ENCODE data around the gene ZNF8. TPM values are rescaled to one million over a fixed set of nuclear protein-coding genes. Genes with fewer than 3 reads are reported as not detected.

The ZNF8 gene
- total and polyA plus RNA-seq, 10 of the 15 experiments (the other 5 are each of a cell fraction or from before 2014, with no cell fraction given), result 0.46 to 5.4 (median 2.6) TPM

DNA sequence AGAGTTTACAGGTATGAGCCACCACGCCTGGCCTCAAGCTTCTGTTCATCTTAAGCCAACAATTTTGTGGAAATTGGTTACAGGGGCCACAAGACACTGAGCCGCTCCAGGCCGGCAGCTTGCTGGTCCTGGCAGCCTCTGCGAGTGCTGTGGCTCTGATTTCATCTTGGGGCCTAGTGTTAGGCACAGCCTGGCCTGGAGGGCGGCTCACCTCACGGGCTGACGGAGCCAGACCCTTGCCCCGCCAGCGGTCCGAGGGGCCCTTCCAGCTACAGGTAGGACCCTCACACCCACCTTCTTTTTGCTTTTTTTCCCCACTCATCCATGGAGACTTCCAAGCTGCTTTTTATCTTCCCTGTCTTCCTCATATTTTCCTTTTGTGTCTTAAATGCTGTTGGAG, 41.4 kb upstream of the ZNF8 start:
- Histone ChIP-seq H3K27me3 (replicated peaks in 1 of 2; ENCODE audit: control insufficient read depth in 2 of 2, insufficient read depth in 2 of 2, low read length in 1 of 2) (no peaks in the 10 kb centered on the region), H3K9ac (ENCODE audit: control insufficient read depth, insufficient read depth, low read length) (no peak overlapping the region), H3K27ac (ENCODE audit: control insufficient read depth, insufficient read depth) (no peak overlapping the region), H3K79me2 (ENCODE audit: control insufficient read depth, insufficient read depth, low read length) (no peaks in the 10 kb centered on the region), H3K36me3 (ENCODE audit: control insufficient read depth in 2 of 2, insufficient read depth in 2 of 2, low read length in 1 of 2) (peaks cover 14 to 42% of the 10 kb centered on the region in 2 experiments), H4K20me1 (ENCODE audit: control insufficient read depth, insufficient read depth) (no peaks in the 10 kb centered on the region), H3K4me3 (no peak overlapping the region), H2AFZ (ENCODE audit: control insufficient read depth, low read depth, low read length) (no peak overlapping the region), H3K4me1 (ENCODE audit: control insufficient read depth, insufficient read depth, low read length) (no peaks in the 10 kb centered on the region), H3K9me3 (replicated peaks; ENCODE audit: control insufficient read depth, insufficient read depth, low read length) (peaks cover 38% of the 10 kb centered on the region), H3K4me2 (ENCODE audit: control insufficient read depth, insufficient read depth) (no peak overlapping the region)
- RAD21 ChIA-PET (ENCODE audit: unreplicated experiment), result no interaction called here
- SMC1A ChIA-PET (ENCODE audit: uncharacterized antibody, unreplicated experiment), result no interaction called here
- BruUV-seq (replicated peaks), result no TSS peak
- no peak for ATAC-seq
- CTCF ChIA-PET, result no interaction called here
- intact Hi-C loops (cut with micrococcal nuclease; ENCODE audit: unreplicated experiment) (no loop called here), in situ Hi-C loops (cut with MboI) (no loop called here)
- 99% methylated on average over 10 of the region's 10 CpGs for WGBS (ENCODE audit: insufficient coverage, insufficient replicate concordance, low lambda C conversion rate, missing lambda C conversion rate)
- POLR2A ChIA-PET, result no interaction called here
- no peak for FAIRE-seq
- no peak for TF ChIP-seq SMAD5 (IDR thresholded peaks at IDR 0.05; ENCODE audit: low read depth)
- TF ChIP-seq MYC (IDR thresholded peaks at IDR 0.05; ENCODE audit: insufficient read depth, insufficient read length, insufficient replicate concordance, low read length, severe bottlenecking), result no peak
- no peak for DNase-seq (ENCODE audit: low read depth, low spot score)

DNA sequence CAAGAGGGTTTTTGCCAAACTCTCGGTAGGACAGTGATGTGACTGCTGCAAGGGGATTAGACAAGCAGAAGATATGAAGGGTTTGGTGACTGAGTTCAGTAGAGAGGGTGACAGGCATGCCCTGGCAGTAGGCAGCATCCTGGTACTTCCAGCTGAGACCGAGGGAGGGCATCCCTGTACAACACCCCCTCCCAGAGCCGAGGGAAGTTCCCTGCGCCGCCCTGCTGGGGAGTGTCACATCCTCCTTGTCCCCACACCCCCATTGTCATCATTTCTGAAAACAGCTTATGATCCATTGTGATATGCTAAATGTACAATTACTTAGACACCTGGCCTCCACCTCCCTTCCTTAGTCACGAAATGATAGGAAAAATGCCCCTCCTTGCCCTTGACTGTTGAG, 35.4 kb upstream of the ZNF8 start:
- in situ Hi-C loops (cut with MboI), result no loop called here
- H3K36me3 ChIP-seq (ENCODE audit: control insufficient read depth in 2 of 2, insufficient read depth in 2 of 2, low read length in 1 of 2), result peaks cover 34 to 42% of the 10 kb centered on the region in 2 experiments
- ChIA-PET SMC1A (ENCODE audit: uncharacterized antibody, unreplicated experiment) (no interaction called here), POLR2A (no interaction called here), RAD21 (ENCODE audit: unreplicated experiment) (no interaction called here), CTCF (no interaction called here)
- no peak for DNase-seq (ENCODE audit: low read depth, low spot score)
- H3K79me2 ChIP-seq (ENCODE audit: control insufficient read depth, insufficient read depth, low read length), result no peaks in the 10 kb centered on the region
- BruUV-seq (replicated peaks), result no TSS peak
- ATAC-seq, result no peak
- intact Hi-C loops (cut with micrococcal nuclease; ENCODE audit: unreplicated experiment), result no loop called here
- H3K9me3 ChIP-seq (replicated peaks; ENCODE audit: control insufficient read depth, insufficient read depth, low read length), result peaks cover 51% of the 10 kb centered on the region; the same call in 2 of the 3 replicates
- no peak overlapping the region for H3K4me3 ChIP-seq
- H3K4me1 ChIP-seq (ENCODE audit: control insufficient read depth, insufficient read depth, low read length), result no peaks in the 10 kb centered on the region
- WGBS (ENCODE audit: insufficient coverage, insufficient replicate concordance, low lambda C conversion rate, missing lambda C conversion rate), result 99% methylated on average over 6 of the region's 6 CpGs
- no peak overlapping the region for H2AFZ ChIP-seq (ENCODE audit: control insufficient read depth, low read depth, low read length)
- no peak overlapping the region for H3K4me2 ChIP-seq (ENCODE audit: control insufficient read depth, insufficient read depth)
- H3K27me3 ChIP-seq (replicated peaks in 1 of 2; ENCODE audit: control insufficient read depth in 2 of 2, insufficient read depth in 2 of 2, low read length in 1 of 2), result no peaks in the 10 kb centered on the region
- no peak overlapping the region for H3K27ac ChIP-seq (ENCODE audit: control insufficient read depth, insufficient read depth)
- FAIRE-seq, result no peak
- H3K9ac ChIP-seq (ENCODE audit: control insufficient read depth, insufficient read depth, low read length), result no peak overlapping the region
- H4K20me1 ChIP-seq (ENCODE audit: control insufficient read depth, insufficient read depth), result no peaks in the 10 kb centered on the region
- TF ChIP-seq ZNF274 (IDR thresholded peaks at IDR 0.05; ENCODE audit: insufficient read depth, insufficient read length), result no peak
- TF ChIP-seq, protein P1, sequence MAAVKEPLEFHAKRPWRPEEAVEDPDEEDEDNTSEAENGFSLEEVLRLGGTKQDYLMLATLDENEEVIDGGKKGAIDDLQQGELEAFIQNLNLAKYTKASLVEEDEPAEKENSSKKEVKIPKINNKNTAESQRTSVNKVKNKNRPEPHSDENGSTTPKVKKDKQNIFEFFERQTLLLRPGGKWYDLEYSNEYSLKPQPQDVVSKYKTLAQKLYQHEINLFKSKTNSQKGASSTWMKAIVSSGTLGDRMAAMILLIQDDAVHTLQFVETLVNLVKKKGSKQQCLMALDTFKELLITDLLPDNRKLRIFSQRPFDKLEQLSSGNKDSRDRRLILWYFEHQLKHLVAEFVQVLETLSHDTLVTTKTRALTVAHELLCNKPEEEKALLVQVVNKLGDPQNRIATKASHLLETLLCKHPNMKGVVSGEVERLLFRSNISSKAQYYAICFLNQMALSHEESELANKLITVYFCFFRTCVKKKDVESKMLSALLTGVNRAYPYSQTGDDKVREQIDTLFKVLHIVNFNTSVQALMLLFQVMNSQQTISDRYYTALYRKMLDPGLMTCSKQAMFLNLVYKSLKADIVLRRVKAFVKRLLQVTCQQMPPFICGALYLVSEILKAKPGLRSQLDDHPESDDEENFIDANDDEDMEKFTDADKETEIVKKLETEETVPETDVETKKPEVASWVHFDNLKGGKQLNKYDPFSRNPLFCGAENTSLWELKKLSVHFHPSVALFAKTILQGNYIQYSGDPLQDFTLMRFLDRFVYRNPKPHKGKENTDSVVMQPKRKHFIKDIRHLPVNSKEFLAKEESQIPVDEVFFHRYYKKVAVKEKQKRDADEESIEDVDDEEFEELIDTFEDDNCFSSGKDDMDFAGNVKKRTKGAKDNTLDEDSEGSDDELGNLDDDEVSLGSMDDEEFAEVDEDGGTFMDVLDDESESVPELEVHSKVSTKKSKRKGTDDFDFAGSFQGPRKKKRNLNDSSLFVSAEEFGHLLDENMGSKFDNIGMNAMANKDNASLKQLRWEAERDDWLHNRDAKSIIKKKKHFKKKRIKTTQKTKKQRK (IDR thresholded peaks at IDR 0.05; ENCODE audit: low read depth, low read length), result no peak
- no peak for TF ChIP-seq RUNX3 (IDR thresholded peaks at IDR 0.05; ENCODE audit: low read length)
- no peak for TF ChIP-seq NFXL1 (IDR thresholded peaks at IDR 0.05; ENCODE audit: borderline replicate concordance)
- no peak for TF ChIP-seq SPI1 (IDR thresholded peaks at IDR 0.05; ENCODE audit: borderline replicate concordance, insufficient read depth, low read depth, low read length)
- TF ChIP-seq ZSCAN29 (IDR thresholded peaks at IDR 0.05), result no peak
- no peak for TF ChIP-seq STAT1 (conservative IDR thresholded peaks at IDR 0.05)
- TF ChIP-seq, protein P2, sequence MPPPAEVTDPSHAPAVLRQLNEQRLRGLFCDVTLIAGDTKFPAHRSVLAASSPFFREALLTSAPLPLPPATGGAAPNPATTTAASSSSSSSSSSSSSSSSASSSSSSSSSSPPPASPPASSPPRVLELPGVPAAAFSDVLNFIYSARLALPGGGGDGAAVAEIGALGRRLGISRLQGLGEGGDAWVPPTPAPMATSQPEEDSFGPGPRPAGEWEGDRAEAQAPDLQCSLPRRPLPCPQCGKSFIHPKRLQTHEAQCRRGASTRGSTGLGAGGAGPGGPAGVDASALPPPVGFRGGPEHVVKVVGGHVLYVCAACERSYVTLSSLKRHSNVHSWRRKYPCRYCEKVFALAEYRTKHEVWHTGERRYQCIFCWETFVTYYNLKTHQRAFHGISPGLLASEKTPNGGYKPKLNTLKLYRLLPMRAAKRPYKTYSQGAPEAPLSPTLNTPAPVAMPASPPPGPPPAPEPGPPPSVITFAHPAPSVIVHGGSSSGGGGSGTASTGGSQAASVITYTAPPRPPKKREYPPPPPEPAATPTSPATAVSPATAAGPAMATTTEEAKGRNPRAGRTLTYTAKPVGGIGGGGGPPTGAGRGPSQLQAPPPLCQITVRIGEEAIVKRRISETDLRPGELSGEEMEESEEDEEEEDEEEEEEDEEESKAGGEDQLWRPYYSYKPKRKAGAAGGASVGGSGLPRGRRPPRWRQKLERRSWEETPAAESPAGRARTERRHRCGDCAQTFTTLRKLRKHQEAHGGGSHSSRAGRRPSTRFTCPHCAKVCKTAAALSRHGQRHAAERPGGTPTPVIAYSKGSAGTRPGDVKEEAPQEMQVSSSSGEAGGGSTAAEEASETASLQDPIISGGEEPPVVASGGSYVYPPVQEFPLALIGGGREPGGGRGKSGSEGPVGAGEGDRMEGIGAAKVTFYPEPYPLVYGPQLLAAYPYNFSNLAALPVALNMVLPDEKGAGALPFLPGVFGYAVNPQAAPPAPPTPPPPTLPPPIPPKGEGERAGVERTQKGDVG (CRISPR knock-in tag; IDR thresholded peaks at IDR 0.05), result no peak

Data from GM12878 (cell line).